Measurements from ENCODE around the gene ZNF496. TPM values are rescaled to one million over a fixed set of nuclear protein-coding genes. Genes with fewer than 3 reads are reported as not detected.

The ZNF496 gene
- total and polyA plus RNA-seq, 9 of the 15 experiments (the other 6 are each of a cell fraction or from before 2014, with no cell fraction given), result 4.3 to 54.0 (median 31.3) TPM

- TF ChIP-seq ZNF507 (tag; conservative IDR thresholded peaks at IDR 0.05) (peak; percentile 43), MTF1 (CRISPR knock-in tag; IDR thresholded peaks at IDR 0.05; ENCODE audit: borderline replicate concordance) (peak; percentile 72; the same call in 1 of the 2 replicates), ZBTB26 (CRISPR knock-in tag; IDR thresholded peaks at IDR 0.05) (peak; percentile 70; the same call in 1 of the 2 replicates), PTTG1 (tag; IDR thresholded peaks at IDR 0.05; ENCODE audit: low read depth) (peak; percentile 91)
- TF ChIP-seq, protein P1, sequence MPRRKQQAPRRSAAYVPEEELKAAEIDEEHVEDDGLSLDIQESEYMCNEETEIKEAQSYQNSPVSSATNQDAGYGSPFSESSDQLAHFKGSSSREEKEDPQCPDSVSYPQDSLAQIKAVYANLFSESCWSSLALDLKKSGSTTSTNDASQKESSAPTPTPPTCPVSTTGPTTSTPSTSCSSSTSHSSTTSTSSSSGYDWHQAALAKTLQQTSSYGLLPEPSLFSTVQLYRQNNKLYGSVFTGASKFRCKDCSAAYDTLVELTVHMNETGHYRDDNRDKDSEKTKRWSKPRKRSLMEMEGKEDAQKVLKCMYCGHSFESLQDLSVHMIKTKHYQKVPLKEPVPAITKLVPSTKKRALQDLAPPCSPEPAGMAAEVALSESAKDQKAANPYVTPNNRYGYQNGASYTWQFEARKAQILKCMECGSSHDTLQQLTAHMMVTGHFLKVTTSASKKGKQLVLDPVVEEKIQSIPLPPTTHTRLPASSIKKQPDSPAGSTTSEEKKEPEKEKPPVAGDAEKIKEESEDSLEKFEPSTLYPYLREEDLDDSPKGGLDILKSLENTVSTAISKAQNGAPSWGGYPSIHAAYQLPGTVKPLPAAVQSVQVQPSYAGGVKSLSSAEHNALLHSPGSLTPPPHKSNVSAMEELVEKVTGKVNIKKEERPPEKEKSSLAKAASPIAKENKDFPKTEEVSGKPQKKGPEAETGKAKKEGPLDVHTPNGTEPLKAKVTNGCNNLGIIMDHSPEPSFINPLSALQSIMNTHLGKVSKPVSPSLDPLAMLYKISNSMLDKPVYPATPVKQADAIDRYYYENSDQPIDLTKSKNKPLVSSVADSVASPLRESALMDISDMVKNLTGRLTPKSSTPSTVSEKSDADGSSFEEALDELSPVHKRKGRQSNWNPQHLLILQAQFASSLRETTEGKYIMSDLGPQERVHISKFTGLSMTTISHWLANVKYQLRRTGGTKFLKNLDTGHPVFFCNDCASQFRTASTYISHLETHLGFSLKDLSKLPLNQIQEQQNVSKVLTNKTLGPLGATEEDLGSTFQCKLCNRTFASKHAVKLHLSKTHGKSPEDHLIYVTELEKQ (CRISPR knock-in tag; IDR thresholded peaks at IDR 0.05), result peak; percentile 93
- TF ChIP-seq, protein P2, sequence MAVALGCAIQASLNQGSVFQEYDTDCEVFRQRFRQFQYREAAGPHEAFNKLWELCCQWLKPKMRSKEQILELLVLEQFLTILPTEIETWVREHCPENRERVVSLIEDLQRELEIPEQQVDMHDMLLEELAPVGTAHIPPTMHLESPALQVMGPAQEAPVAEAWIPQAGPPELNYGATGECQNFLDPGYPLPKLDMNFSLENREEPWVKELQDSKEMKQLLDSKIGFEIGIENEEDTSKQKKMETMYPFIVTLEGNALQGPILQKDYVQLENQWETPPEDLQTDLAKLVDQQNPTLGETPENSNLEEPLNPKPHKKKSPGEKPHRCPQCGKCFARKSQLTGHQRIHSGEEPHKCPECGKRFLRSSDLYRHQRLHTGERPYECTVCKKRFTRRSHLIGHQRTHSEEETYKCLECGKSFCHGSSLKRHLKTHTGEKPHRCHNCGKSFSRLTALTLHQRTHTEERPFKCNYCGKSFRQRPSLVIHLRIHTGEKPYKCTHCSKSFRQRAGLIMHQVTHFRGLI (CRISPR knock-in tag; IDR thresholded peaks at IDR 0.05), result peak; percentile 93
These were observed 43.1 kb upstream of the ZNF496 start (continued) for GRCh38 chr1:247374651-247375334.
